B cell (primary cell): ENCODE results near the gene LRRC26. TPM values are rescaled to one million over a fixed set of nuclear protein-coding genes. Genes with fewer than 3 reads are reported as not detected.

Experiments used
- ATAC-seq: fragments of 200-7000 bp; cut with Tn5 transposase; one replicate; pipeline ENCODE4 v1.10.0; 2021; ENCODE audit warnings: low read depth, mild to moderate bottlenecking, moderate number of reproducible peaks, moderate library complexity
- CTCF ChIA-PET: fragments of 350-600 bp; sonication (Branson Sonifier 250); formaldehyde crosslinking; loops from one replicate; lab custom pipeline; 2021; ENCODE audit warnings: antibody characterized with exemption, inconsistent platforms; lab: Charles Lee
- POLR2A ChIA-PET: fragments of 350-600 bp; sonication (Branson Sonifier 250); formaldehyde crosslinking; loops from one replicate; lab custom pipeline; 2021; ENCODE audit warnings: antibody characterized with exemption; lab: Charles Lee
- DNase-seq: peaks from one replicate; pipeline ENCODE4 v3.0.0; 2013
- H2AFZ ChIP-seq: 2 replicates; pipeline ENCODE4 v1.6.1; 2012; ENCODE audit warnings: mild to moderate bottlenecking, low read depth, low read length; ENCODE audit not compliant: insufficient read depth, poor library complexity, severe bottlenecking
- H3K27ac ChIP-seq, 2 donors: 1 replicate in 1 of 2; 2 replicates in 1 of 2; pipeline ENCODE4 v1.5.1; 2012 to 2013; ENCODE audit warnings: low read length in 2 of 2, mild to moderate bottlenecking in 2 of 2, moderate library complexity in 1 of 2
- H3K27me3 ChIP-seq, 4 experiments: fragments of 200-600 bp in 1 of 4; sonication (generic) in 1 of 4; replicated peaks in 1 of 4; 1 replicate in 2 of 4; 2 replicates in 2 of 4; pipeline versions ENCODE4 v1.6.1 to v1.7.0; 2013 to 2016; ENCODE audit warnings: low read length in 3 of 4, mild to moderate bottlenecking in 2 of 4, mixed read lengths in 1 of 4, moderate library complexity in 1 of 4; ENCODE audit not compliant: insufficient read depth in 4 of 4, control insufficient read depth in 3 of 4; ENCODE audit errors: control extremely low read depth in 1 of 4
- H3K36me3 ChIP-seq, 2 experiments: replicated peaks in 1 of 2; 1 replicate in 1 of 2; 2 replicates in 1 of 2; pipeline versions ENCODE4 v1.6.1 to v1.7.1; 2013; ENCODE audit warnings: low read length in 1 of 2; ENCODE audit not compliant: insufficient read depth in 2 of 2, control insufficient read depth in 1 of 2; ENCODE audit errors: control extremely low read depth in 1 of 2, extremely low read depth in 1 of 2
- H3K4me1 ChIP-seq, 2 donors: fragments of 200-600 bp in 1 of 2; sonication (generic) in 1 of 2; 1 replicate in 1 of 2; 2 replicates in 1 of 2; pipeline versions ENCODE4 v1.5.1 to v1.6.1; 2013 to 2017; ENCODE audit warnings: low read length in 2 of 2; ENCODE audit not compliant: control insufficient read depth in 2 of 2, insufficient read depth in 2 of 2
- H3K4me2 ChIP-seq: replicated peaks from 2 replicates; pipeline ENCODE3; 2012; ENCODE audit warnings: mild to moderate bottlenecking, low read depth, low read length; ENCODE audit not compliant: poor library complexity, severe bottlenecking
- H3K4me3 ChIP-seq, 5 experiments: fragments of 200-600 bp in 1 of 5; sonication (generic) in 1 of 5; 1 replicate in 3 of 5; 2 replicates in 2 of 5; pipeline versions ENCODE4 v1.5.1 to v1.7.0; 2011 to 2016; ENCODE audit warnings: low read length in 4 of 5, mild to moderate bottlenecking in 4 of 5, low read depth in 2 of 5, control low read depth in 1 of 5, moderate library complexity in 1 of 5; ENCODE audit not compliant: insufficient read depth in 1 of 5; ENCODE audit errors: control extremely low read depth in 1 of 5, extremely low read depth in 1 of 5
- H3K79me2 ChIP-seq: fragments of 200-600 bp; sonication (generic); one replicate; pipeline ENCODE4 v1.6.0; 2016; ENCODE audit warnings: low read length; ENCODE audit not compliant: control insufficient read depth, insufficient read depth
- H3K9ac ChIP-seq: fragments of 200-600 bp; sonication (generic); 2 replicates; pipeline ENCODE4 v1.6.1; 2017; ENCODE audit warnings: mild to moderate bottlenecking, low read length, moderate library complexity
- H3K9me3 ChIP-seq, 3 donors: one replicate each; pipeline versions ENCODE4 v1.6.1 to v1.7.1; 2013; ENCODE audit warnings: low read length in 2 of 3; ENCODE audit not compliant: control insufficient read depth in 2 of 3, insufficient read depth in 1 of 3; ENCODE audit errors: control extremely low read depth in 1 of 3
- H4K20me1 ChIP-seq: 2 replicates; pipeline ENCODE4 v1.6.0; 2012; ENCODE audit warnings: mild to moderate bottlenecking, low read length; ENCODE audit not compliant: insufficient read depth, control insufficient read depth, poor library complexity, severe bottlenecking
- H3K27ac Mint-ChIP-seq: one replicate; pipeline ENCODE4 v1.8.0; 2021; ENCODE audit warnings: mixed read lengths
- H3K27me3 Mint-ChIP-seq: one replicate; pipeline ENCODE4 v1.8.0; 2021; ENCODE audit warnings: mixed read lengths
- H3K4me1 Mint-ChIP-seq: one replicate; pipeline ENCODE4 v1.8.0; 2021; ENCODE audit warnings: mixed read lengths
- H3K4me3 Mint-ChIP-seq: one replicate; pipeline ENCODE4 v1.8.0; 2021; ENCODE audit warnings: mixed read lengths
- H3K9me3 Mint-ChIP-seq: one replicate; pipeline ENCODE4 v1.8.0; 2022; ENCODE audit warnings: mixed read lengths; ENCODE audit not compliant: insufficient read depth
- CTCF ChIP-seq: fragments of 200-600 bp; IDR thresholded peaks from one replicate; pipeline ENCODE4 v1.8.0; 2022; ENCODE audit warnings: antibody characterized with exemption, mild to moderate bottlenecking
- EZH2 ChIP-seq: IDR thresholded peaks from 2 replicates; pipeline ENCODE4 v1.6.1; 2012; ENCODE audit warnings: borderline replicate concordance, low read depth, mild to moderate bottlenecking, moderate library complexity, low read length; ENCODE audit not compliant: insufficient read depth, poor library complexity, severe bottlenecking
- WGBS: methylation state at CpG from one replicate; pipeline ENCODE4 v1.1.5; 2013; ENCODE audit warnings: missing lambda C conversion rate; ENCODE audit not compliant: insufficient coverage; 5-methylcytosine and 5-hydroxymethylcytosine counted together
- intact Hi-C: fragments of 100-400 bp; cut with micrococcal nuclease; formaldehyde crosslinking; loops from one replicate; pipeline ENCODE4 v1.10.0; 2022
- polyA plus RNA-seq: library from polyadenylated mRNA; depleted of rRNA; stranded (reverse); fragments of >200 nt; gene quantifications from 2 replicates; pipeline ENCODE4 v1.2.3, GENCODE V29; 2012
- total RNA-seq, 2 donors: library from RNA; stranded (reverse); fragments of 120-200 nt in 1 of 2; gene quantifications; 1 replicate in 1 of 2; 2 replicates in 1 of 2; pipeline versions ENCODE4 v1.2.3 to v1.2.4, GENCODE V29; 2013 to 2022

LRRC26 gene
- total and polyA plus RNA-seq, 2 donors (not counting 1 experiment from before 2014, with no cell fraction given) = not detected

DNA sequence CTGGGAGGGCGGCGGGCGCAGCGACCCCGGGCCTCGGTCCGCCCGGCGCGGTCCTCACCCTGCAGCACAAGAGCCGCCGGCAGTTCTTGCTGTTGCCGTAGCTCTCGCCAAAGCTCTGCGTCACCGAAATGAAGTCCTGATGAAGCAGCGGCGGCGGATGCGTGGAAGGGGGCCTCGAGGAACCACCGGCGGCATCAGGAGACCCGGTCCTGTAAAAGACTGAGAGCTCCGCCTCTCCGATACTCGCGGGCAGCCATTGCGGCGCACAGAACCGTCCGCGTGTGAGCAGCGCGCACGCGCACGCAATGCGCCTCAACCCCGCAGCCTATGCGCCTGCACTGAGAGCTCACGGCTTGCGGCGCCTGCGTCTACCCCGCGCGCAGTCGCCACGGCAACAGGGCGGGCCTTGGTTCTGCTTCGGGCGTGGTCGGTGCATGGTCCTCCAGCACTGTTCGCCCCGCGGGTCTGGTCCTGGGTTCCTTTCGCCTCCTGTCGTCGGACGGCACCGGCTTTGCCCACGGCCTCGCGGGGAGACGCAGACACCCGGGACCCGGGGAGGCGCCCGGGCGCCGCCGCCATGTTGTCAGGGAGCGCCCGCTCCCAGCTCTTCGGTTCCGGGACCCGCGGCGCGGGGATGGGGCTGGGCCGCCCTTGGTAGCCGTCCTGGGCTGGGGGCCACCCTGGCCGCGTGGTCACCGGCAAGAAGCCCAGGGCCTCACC is 40.2 kb downstream of the LRRC26 start:
- H3K9me3 ChIP-seq = peaks cover 0 to 8% (median 0%) of the 10 kb centered on the region in 3 donors
- H3K27ac ChIP-seq = peak overlapping the region; percentile 71 to 93
- ChIA-PET POLR2A (interaction anchor here (0.5 to 3.2 kb wide), 15 partner anchors 15 to 519 kb away, joined by 3 to 21 read pairs (median 3); partner anchors contain the start of genes ANAPC2, DPP7, FUT7 and MAN1B1), CTCF (interaction anchor here (0.7 to 2.6 kb wide), 11 partner anchors 11 to 906 kb away, joined by 3 to 11 read pairs (median 4); partner anchors contain the start of genes MAN1B1, RNF224 and TOR4A)
- DNase-seq (peak; percentile 94), ATAC-seq (peak; percentile 93)
- H4K20me1 ChIP-seq = no peaks in the 10 kb centered on the region
- Mint-ChIP-seq H3K27ac (peak overlapping the region; percentile 91), H3K4me3 (peak overlapping the region; percentile 89), H3K27me3 (peaks cover 4% of the 10 kb centered on the region), H3K4me1 (peaks cover 31% of the 10 kb centered on the region), H3K9me3 (no peaks in the 10 kb centered on the region)
- peak overlapping the region; percentile 94 for H3K4me2 ChIP-seq
- H3K4me3 ChIP-seq = peak overlapping the region; percentile 8 to 82 (median 73)
- H3K4me1 ChIP-seq = peaks cover 28 to 32% of the 10 kb centered on the region in 2 donors
- peaks cover 30% of the 10 kb centered on the region for H3K79me2 ChIP-seq
- WGBS = under 1% methylated on average over 86 of the region's 86 CpGs
- no peaks in the 10 kb centered on the region for H3K36me3 ChIP-seq
- intact Hi-C loops = loop anchor here (2.0 to 5.0 kb wide), 3 partner anchors 42 to 71 kb away; partner anchors contain the start of genes ANAPC2, MAN1B1, SSNA1 and TPRN
- H3K9ac ChIP-seq = peak overlapping the region; percentile 84
- H3K27me3 ChIP-seq = peaks cover 0 to 3% (median 0%) of the 10 kb centered on the region in 4 experiments
- H2AFZ ChIP-seq = peak overlapping the region; percentile 86
- TF ChIP-seq EZH2 = no peak

DNA sequence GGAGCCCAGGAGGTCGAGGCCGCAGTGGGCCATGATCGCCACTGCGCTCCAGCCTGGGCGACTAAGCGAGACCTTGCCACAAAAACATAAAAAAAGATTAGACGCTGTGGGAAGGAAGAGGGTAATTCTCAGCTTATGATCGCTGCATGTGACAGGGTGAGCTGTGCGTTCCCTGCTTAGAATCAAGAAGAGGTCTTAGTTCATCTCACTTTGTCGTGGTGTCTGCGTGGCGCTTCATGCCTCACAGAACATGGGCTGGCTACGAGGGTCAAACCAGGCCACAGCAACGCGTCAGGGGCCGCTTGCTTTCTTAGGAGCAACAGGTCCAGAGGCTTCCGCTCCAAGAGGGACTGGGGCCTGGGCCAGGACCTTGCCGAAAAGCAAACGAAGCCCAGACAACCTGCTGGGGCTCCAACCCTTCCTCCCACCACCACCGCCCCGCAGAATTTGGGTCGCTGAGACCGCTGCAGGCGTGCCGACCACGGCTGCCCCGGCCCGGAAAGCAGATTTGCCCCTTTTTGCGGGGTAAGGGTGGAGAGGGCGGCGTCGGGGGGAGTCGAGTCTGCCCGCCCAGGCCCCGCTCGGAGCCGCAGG is 40.9 kb downstream of the LRRC26 start:
- peak overlapping the region; percentile 8 to 82 (median 73) for H3K4me3 ChIP-seq
- Mint-ChIP-seq H3K27ac (peak overlapping the region; percentile 95), H3K9me3 (no peaks in the 10 kb centered on the region), H3K4me1 (peaks cover 34% of the 10 kb centered on the region), H3K27me3 (peaks cover 4% of the 10 kb centered on the region), H3K4me3 (peak overlapping the region; percentile 89)
- H3K27ac ChIP-seq = peak overlapping the region; percentile 71 to 93
- H3K4me2 ChIP-seq = peak overlapping the region; percentile 94
- peaks cover 30% of the 10 kb centered on the region for H3K79me2 ChIP-seq
- no peaks in the 10 kb centered on the region for H3K36me3 ChIP-seq
- WGBS = 20% methylated on average over 37 of the region's 37 CpGs
- intact Hi-C loops = loop anchor here (2.0 to 5.0 kb wide), 3 partner anchors 42 to 72 kb away; partner anchors contain the start of genes ANAPC2, MAN1B1, SSNA1 and TPRN
- H3K4me1 ChIP-seq = peaks cover 31 to 35% of the 10 kb centered on the region in 2 donors
- peaks cover 0 to 8% (median 0%) of the 10 kb centered on the region in 3 donors for H3K9me3 ChIP-seq
- ATAC-seq = no peak
- no peak for TF ChIP-seq EZH2
- no peak for TF ChIP-seq CTCF
- ChIA-PET CTCF (interaction anchor here (0.9 to 2.6 kb wide), 9 partner anchors 10 to 149 kb away, joined by 3 to 11 read pairs (median 4); partner anchors contain the start of genes MAN1B1, RNF224 and TOR4A), POLR2A (interaction anchor here (0.5 to 3.2 kb wide), 10 partner anchors 23 to 366 kb away, joined by 3 to 21 read pairs (median 4); partner anchors contain the start of genes ANAPC2, SSNA1, TPRN and TUBB4B)
- no peaks in the 10 kb centered on the region for H4K20me1 ChIP-seq
- H3K9ac ChIP-seq = peak overlapping the region; percentile 84
- peak overlapping the region; percentile 86 for H2AFZ ChIP-seq
- no peaks in the 10 kb centered on the region for H3K27me3 ChIP-seq
- DNase-seq = peak; percentile 66
